Activated CD8-positive, alpha-beta memory T cell treated with anti-CD3 and anti-CD28 coated beads, Interleukin-2, amount 50 U/mL, for 1 hour (primary cell): ENCODE data around the gene TMEM179.

ENCODE experiments used
- DNase-seq: peaks from one replicate; pipeline ENCODE4 v3.0.0-alpha.2; 2020; ENCODE audit errors: extremely low read depth

TMEM179 gene

DNA sequence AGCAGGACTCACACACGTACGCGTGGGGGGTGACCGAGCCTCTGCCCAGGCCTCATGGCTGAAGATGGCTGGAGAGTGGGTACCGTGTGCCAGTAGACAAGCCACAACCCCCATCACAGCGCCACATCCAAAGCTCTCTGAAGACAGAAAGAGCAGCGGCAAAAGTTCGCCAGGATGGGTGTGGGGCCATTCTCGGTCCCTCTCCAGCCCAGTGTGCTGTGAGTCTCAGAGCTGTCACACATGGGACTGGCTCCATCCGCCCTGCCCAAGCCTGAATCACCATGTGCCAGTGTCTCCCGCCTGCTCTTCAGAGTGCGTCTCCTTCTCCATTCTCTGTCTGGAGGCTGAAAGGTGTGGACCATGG, 5.7 kb downstream of the TMEM179 start:
- no peak for DNase-seq

DNA sequence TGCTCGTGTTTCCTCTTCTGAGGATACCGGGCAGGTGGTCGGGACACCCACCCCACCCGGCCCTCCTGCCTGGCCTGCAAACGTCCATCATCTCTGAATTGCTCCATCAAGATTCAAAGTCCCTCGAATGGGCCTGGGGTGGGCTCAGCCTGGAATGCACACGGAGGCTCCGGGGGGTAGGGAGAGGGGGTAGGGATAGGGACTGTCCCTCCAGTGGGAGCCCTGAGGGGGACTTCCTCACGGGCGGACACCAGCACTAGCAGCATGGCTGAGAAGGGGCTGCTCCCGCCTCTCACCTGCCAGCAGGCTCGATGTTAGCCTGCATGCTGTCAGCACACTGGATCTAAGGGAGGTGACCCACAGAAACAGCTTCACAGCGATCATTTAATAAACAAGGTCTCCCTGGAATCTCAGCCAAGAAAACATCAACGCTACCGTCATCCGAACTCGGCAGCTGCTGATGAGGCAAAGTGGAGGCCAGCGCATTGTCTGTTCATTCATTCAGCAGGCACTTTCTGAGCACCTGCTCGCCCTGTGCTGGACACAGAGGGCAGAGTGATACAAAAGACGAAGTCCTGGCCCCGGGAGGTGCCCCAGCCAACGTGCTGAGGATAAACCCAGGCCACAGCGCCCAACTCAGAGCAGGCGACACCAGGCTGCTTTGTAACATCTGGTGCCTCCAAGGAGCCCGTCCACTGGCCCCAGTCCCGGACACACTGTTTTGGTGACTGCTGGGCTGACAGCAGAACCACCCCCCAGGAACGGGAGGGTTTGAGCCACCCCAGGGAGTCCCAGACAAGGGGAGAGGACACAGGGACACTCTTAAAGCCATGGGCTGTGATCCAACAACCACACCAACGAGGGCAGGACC, 6.3 kb downstream of the TMEM179 start:
- DNase-seq, result no peak

DNA sequence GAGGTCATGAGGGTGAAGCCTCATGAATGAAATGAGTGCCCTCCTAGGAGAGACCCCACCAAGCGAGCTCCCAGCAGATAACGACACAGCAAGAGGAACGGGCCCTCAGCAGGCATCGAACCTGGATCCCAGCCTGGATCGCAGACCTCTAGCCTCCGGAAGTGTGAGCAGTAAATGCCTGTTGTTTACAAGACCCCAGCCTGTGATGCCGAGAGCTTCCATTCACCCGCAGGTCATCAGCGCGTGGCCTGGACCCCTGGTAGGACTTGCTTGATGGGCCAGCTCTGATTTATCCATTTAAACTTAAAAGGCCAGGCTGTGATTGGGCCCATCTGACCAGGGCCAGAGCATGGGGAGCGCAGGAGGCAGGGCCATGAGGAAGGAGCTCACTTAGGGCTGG, 7.0 kb downstream of the TMEM179 start:
- DNase-seq, result no peak

GRCh38 chr14:104596927-104597351, 7.6 kb downstream of the TMEM179 start:
- no peak for DNase-seq

DNA sequence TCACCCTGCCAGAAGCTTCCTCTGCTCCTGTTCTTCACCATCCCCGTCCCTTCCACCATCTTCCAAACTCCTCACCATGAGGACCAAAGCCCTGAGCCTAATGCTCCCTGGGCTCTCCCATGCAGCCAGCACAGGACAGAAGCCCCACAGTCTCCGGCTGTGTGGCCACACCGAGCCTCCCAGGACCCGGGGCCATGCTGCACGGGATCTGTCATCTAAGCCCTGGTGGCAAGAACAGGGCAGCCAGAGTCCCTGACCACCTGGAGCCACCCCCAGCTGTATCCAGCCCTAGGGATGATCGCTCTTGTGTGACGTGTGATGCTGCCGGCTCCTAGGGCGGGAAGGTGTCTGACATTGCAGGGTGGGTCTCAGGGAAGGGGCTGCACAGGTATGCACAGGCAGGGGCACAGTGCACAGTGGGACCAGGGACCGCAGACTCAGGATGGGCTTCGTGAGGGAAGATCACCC, 8.1 kb downstream of the TMEM179 start:
- DNase-seq, result no peak

DNA sequence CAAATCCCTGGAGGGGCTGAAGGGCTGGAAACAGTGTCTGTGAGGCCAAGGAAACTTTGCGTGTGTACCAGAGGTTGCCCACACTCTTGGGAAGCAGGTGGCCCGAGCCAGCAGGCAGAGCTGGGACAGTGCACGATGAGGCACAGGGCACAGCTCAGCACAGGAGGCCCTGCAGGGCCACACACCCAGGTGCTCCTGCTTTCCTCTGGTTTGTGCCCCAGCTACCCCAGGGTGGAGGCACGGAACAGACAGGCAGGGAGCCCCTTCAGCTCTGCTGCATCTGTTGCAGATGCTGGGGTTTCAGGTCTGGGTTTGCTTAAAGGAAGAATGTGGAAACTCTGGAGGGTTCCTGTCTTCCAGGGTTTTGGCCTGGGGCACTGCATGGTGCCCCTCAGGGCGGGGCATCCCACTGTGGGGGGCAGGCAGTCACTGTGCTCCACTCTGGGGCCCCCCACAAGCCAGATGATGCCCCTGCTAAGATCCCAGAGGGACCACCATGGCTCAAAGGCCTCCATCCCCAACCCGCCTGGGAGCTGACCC, 8.6 kb downstream of the TMEM179 start:
- no peak for DNase-seq

- DNase-seq, result no peak
Observed at GRCh38 chr14:104595116-104595675, 9.4 kb downstream of the TMEM179 start.

GRCh38 chr14:104594310-104595046, 10.1 kb downstream of the TMEM179 start:
- no peak for DNase-seq

GRCh38 chr14:104593710-104594136, 10.8 kb downstream of the TMEM179 start:
- DNase-seq, result no peak

DNA sequence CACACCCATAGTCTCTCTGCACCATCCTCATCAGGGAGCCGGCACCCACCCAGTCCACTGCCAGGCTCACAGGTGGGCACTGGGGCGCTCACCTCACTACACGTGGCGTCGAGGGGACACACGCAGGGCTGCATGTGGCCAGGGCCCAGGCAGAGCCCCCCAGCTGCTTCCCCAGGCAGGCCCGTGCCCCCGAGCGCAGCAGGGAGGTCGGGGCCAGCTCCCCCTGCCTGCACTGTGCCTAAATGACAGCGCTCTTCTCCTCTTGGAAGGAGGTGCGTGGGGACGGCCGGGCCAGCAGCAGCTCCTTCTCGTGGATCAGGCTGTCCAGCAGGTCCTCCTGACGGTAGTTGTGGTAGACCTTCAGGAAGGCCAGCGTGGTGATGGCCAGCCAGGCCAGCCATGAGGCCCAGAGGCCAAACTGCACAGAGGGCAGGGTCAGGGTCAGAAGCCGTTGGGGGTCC, 11.3 kb downstream of the TMEM179 start:
- no peak for DNase-seq

DNA sequence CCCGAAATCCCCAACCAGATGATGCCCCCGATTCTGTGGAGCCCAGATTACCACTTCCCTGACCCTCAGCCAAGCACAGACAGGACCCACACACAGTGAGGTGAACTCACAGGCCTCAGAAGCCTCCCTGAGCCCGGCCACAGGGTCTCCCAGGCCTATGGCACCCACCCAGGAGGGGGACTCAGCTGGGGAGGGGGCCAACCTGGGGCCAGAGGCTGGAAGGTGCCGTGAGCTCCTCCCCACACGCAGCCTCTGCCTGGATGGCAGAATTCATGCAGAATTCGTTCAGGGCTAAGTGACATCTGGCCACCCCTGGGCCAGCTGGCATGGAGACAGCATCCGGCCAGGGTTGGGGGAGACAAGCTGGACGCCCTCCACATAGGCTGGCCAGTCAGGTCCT, 11.8 kb downstream of the TMEM179 start:
- DNase-seq, result no peak

DNA sequence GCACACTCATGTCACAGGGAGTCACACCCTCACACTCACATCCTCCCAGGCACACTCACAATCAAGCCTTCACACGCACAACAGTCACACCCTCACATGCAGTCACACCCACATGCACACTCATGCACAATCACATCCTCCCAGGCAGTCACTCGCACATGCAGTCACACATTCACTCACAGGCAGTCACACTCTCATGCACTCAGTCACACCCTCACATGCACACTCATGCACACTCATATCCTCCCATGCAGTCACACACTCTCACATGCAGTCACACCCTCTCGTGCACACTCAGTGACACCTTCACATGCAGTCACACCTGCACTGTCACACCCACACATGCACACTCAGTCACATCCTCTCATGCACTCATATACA, 12.3 kb downstream of the TMEM179 start:
- no peak for DNase-seq

- DNase-seq, result no peak
Observed at GRCh38 chr14:104591506-104592291, 12.9 kb downstream of the TMEM179 start.

- DNase-seq, result no peak
Observed at GRCh38 chr14:104591031-104591430, 13.5 kb downstream of the TMEM179 start.

DNA sequence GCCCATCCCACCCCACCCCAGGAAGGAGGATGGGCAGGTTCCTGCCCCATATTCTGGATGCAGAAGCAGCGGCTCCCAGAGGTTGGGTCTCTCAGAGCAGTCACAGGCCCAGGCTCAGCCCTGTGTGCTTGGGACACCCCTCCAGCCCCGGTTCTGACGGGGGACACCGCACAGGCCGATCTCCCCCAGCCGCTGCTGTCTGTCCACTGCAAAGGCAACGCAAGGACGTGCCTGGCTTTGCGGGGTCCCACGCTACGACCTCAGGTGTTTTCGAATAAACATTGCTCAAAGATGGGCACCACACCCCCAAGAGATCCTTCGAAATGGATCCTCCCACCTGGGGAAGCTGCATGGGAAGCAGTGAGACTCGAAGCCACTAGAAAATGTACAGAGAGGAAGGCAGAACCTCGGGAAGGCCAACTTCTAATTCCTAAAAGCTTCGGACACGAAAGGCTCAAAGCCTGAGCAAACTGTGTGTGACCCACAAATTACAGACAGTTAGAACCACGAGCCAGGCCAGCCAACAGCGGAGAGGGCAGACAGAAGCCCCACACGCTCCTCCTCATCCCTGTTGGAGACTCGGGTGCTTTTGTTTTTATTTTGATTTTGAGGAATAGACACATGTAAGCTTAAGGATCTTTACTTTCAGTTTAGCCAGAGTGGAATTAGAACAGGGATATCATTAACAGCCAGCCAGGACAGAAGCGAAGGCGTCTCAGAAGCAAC, 14.2 kb downstream of the TMEM179 start:
- DNase-seq, result no peak

GRCh38 chr14:104589338-104590195, 15.0 kb downstream of the TMEM179 start:
- no peak for DNase-seq

DNA sequence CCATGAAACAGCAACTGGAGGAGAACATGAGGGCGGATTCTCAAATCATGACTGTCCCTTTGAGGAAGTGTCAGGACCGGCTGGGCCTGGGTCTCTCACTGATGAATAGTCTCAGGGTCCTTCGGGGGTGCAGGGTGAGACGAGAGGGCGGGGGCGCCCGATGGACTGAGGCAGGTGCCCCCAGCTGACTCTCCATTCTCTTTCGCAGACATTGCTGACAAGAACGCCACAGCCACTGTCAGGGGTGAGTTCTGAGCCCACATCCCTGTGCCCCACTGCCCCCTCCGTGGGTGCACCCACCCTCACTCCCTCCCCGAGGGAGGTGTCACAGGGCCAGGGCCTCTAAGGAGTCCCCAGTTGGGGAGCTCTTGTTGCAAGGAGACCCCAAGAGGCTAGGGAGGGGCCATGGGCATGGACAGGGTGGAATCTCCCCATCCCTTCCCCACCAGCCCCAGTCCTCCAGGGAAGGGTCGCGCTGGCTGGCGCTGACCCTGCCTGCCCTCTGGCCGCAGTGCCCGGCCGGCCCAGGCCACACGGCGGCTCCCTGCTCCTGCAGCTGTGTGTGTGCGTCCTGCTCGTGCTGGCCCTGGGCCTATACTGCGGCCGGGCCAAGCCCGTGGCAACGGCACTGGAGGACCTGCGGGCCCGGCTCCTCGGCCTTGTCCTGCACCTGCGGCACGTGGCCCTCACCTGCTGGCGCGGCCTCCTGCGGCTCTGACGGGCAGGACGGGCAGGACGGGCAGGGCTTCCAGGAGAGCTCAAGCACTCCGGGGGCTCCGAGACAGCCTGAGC, 16.3 kb downstream of the TMEM179 start:
- no peak for DNase-seq

GRCh38 chr14:104587641-104588040, 16.9 kb downstream of the TMEM179 start:
- no peak for DNase-seq
